Mammary epithelial cell (primary cell): ENCODE data around the gene EXOC4.

Experiments used
- CTCF ChIP-seq, 2 donors: IDR thresholded peaks in 1 of 2; conservative IDR thresholded peaks in 1 of 2; 2 replicates each; pipeline ENCODE4 v1.5.1; 2011 to 2012; ENCODE audit warnings: inconsistent platforms in 2 of 2, low read length in 2 of 2, mild to moderate bottlenecking in 2 of 2, control low read depth in 1 of 2, low read depth in 1 of 2; ENCODE audit not compliant: insufficient read depth in 1 of 2; ENCODE audit errors: extremely low read depth in 1 of 2
- EZH2 ChIP-seq: IDR thresholded peaks from 2 replicates; pipeline ENCODE4 v1.6.1; 2012; ENCODE audit warnings: low read length, inconsistent platforms, borderline replicate concordance

- no peak for TF ChIP-seq CTCF (conservative IDR thresholded peaks at IDR 0.05 in 1 of 2, IDR thresholded peaks at IDR 0.05 in 1 of 2; ENCODE audit: extremely low read depth in 1 of 2, insufficient read depth in 1 of 2, low read depth in 1 of 2, low read length in 2 of 2)
- TF ChIP-seq EZH2: no peak
Measured at GRCh38 chr7:133534816-133535215, 281.9 kb downstream of the EXOC4 start.
